ENCODE measurements around the gene NEGR1. TPM values are rescaled to one million over a fixed set of nuclear protein-coding genes. Genes with fewer than 3 reads are reported as not detected.

Gene NEGR1
- total and polyA plus RNA-seq, 11 donors: 1.7 to 11.3 (median 6.8) TPM

DNA sequence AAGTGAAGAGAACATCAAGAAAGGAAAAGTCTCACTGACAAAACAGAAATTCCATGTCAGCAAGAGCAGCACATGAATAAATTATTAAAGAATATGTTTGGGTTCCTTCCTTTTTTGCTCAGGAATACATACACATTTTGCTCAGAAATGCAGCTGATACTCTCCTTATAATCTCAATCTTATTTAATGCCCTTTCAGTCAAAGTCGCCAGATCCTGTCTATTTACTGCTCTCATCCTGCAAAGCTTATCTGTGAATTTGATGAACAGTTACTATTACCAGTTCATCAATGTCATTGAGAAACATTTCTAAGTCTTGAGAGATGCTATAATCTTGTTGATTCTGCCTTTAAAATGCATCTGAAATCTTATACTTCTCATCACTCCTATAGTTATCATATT, 658.5 kb downstream of the NEGR1 start:
- WGBS, 4 donors: 81 to 91% (median 86%) methylated on average over 1 of the region's 1 CpG
- no peak for DNase-seq

GRCh38 chr1:71621785-71622184, 660.6 kb downstream of the NEGR1 start:
- WGBS, 4 donors: 75 to 86% (median 78%) methylated on average over 1 of the region's 1 CpG
- Histone ChIP-seq H3K27me3 (no peaks in the 10 kb centered on the region), H3K27ac (no peak overlapping the region), H3K4me1 (no peaks in the 10 kb centered on the region), H3K9me3 (peaks cover 0 to 3% (median 0%) of the 10 kb centered on the region in 12 donors), H3K36me3 (no peaks in the 10 kb centered on the region), H3K4me3 (no peak overlapping the region)
- intact Hi-C loops (cut with DNase I): no loop called here
- TF ChIP-seq, protein P1, sequence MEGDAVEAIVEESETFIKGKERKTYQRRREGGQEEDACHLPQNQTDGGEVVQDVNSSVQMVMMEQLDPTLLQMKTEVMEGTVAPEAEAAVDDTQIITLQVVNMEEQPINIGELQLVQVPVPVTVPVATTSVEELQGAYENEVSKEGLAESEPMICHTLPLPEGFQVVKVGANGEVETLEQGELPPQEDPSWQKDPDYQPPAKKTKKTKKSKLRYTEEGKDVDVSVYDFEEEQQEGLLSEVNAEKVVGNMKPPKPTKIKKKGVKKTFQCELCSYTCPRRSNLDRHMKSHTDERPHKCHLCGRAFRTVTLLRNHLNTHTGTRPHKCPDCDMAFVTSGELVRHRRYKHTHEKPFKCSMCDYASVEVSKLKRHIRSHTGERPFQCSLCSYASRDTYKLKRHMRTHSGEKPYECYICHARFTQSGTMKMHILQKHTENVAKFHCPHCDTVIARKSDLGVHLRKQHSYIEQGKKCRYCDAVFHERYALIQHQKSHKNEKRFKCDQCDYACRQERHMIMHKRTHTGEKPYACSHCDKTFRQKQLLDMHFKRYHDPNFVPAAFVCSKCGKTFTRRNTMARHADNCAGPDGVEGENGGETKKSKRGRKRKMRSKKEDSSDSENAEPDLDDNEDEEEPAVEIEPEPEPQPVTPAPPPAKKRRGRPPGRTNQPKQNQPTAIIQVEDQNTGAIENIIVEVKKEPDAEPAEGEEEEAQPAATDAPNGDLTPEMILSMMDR (IDR thresholded peaks at IDR 0.05): no peak
- no peak for TF ChIP-seq POLR2A (IDR thresholded peaks at IDR 0.05)
- ATAC-seq: no peak
- no peak for DNase-seq

More for the DNA sequence above, 658.5 kb downstream of the NEGR1 start:
- no peaks in the 10 kb centered on the region for H3K4me1 ChIP-seq
- H3K9me3 ChIP-seq: peaks cover 0 to 6% (median 0%) of the 10 kb centered on the region in 12 donors
- no peaks in the 10 kb centered on the region for H3K36me3 ChIP-seq
- TF ChIP-seq, protein P1 (IDR thresholded peaks at IDR 0.05): no peak
- no peak for TF ChIP-seq POLR2A (IDR thresholded peaks at IDR 0.05)
- no peaks in the 10 kb centered on the region for H3K27me3 ChIP-seq
- no peak for ATAC-seq
- intact Hi-C loops (cut with DNase I): no loop called here
- H3K27ac ChIP-seq: no peak overlapping the region
- no peak overlapping the region for H3K4me3 ChIP-seq

GRCh38 chr1:71618766-71619530, 663.4 kb downstream of the NEGR1 start:
- no peak for ATAC-seq

GRCh38 chr1:71618191-71618590, 664.1 kb downstream of the NEGR1 start:
- TF ChIP-seq, protein P1 (IDR thresholded peaks at IDR 0.05): no peak
- no peak for TF ChIP-seq POLR2A (IDR thresholded peaks at IDR 0.05)
- no peak for ATAC-seq
- Histone ChIP-seq H3K4me1 (no peaks in the 10 kb centered on the region), H3K36me3 (no peaks in the 10 kb centered on the region), H3K27me3 (no peaks in the 10 kb centered on the region), H3K4me3 (no peak overlapping the region), H3K9me3 (peaks cover 0 to 3% (median 0%) of the 10 kb centered on the region in 12 donors), H3K27ac (no peak overlapping the region)
- DNase-seq: no peak
- intact Hi-C loops (cut with DNase I): no loop called here
- 66 to 86% (median 77%) methylated on average over 4 of the region's 4 CpGs for WGBS, 4 donors

More at GRCh38 chr1:71618766-71619530, 663.4 kb downstream of the NEGR1 start:
- Histone ChIP-seq H3K36me3 (no peaks in the 10 kb centered on the region), H3K4me3 (no peak overlapping the region), H3K27ac (no peak overlapping the region), H3K4me1 (no peaks in the 10 kb centered on the region), H3K27me3 (no peaks in the 10 kb centered on the region), H3K9me3 (peaks cover 0 to 3% (median 0%) of the 10 kb centered on the region in 12 donors)
- TF ChIP-seq, protein P1 (IDR thresholded peaks at IDR 0.05): no peak
- TF ChIP-seq POLR2A (IDR thresholded peaks at IDR 0.05): no peak
- intact Hi-C loops (cut with DNase I): no loop called here
- DNase-seq: no peak
- 68 to 82% (median 73%) methylated on average over 3 of the region's 3 CpGs for WGBS, 4 donors

Measured in heart left ventricle (tissue), 16 donors.